BLaER1 (cell line): ENCODE measurements around the gene CFAP74.
A peak's percentile ranks its signal among the peaks of the same experiment; 100 is the strongest.

Experiments used
- H3K27ac ChIP-seq: shearing (Covaris generic); formaldehyde crosslinking; 2 replicates; pipeline ENCODE4 v1.8.1; 2022
- H3K27me3 ChIP-seq: shearing (Covaris generic); formaldehyde crosslinking; 2 replicates; pipeline ENCODE4 v1.8.1; 2022
- H3K36me3 ChIP-seq: shearing (Covaris generic); formaldehyde crosslinking; 2 replicates; pipeline ENCODE4 v1.8.1; 2022
- H3K4me1 ChIP-seq: shearing (Covaris generic); formaldehyde crosslinking; 2 replicates; pipeline ENCODE4 v1.8.1; 2022
- H3K4me2 ChIP-seq: shearing (Covaris generic); formaldehyde crosslinking; 2 replicates; pipeline ENCODE4 v1.8.1; 2022
- H3K4me3 ChIP-seq: shearing (Covaris generic); formaldehyde crosslinking; 2 replicates; pipeline ENCODE4 v1.8.1; 2022
- H3K9ac ChIP-seq: shearing (Covaris generic); formaldehyde crosslinking; 2 replicates; pipeline ENCODE4 v1.8.1; 2022
- H3K9me3 ChIP-seq: shearing (Covaris generic); formaldehyde crosslinking; 2 replicates; pipeline ENCODE4 v1.8.1; 2022
- H4K20me1 ChIP-seq: shearing (Covaris generic); formaldehyde crosslinking; 2 replicates; pipeline ENCODE4 v1.8.1; 2022
- Cebpa-rat ChIP-seq: shearing (Covaris generic); IDR thresholded peaks from 2 replicates; pipeline ENCODE4 v1.8.1; 2022

Gene CFAP74

GRCh38 chr1:2030076-2030871, 26.7 kb upstream of the CFAP74 start:
- Histone ChIP-seq H3K9me3 (no peaks in the 10 kb centered on the region), H3K4me1 (peaks cover 90% of the 10 kb centered on the region), H3K27me3 (no peaks in the 10 kb centered on the region), H3K36me3 (no peaks in the 10 kb centered on the region), H3K4me2 (peak overlapping the region; percentile 99), H3K4me3 (no peak overlapping the region), H3K9ac (peak overlapping the region; percentile 24; the same call in 1 of the 2 replicates), H4K20me1 (no peaks in the 10 kb centered on the region), H3K27ac (peak overlapping the region; percentile 97)
- TF ChIP-seq Cebpa-rat = no peak

GRCh38 chr1:2029561-2029960, 26.0 kb upstream of the CFAP74 start:
- Histone ChIP-seq H4K20me1 (no peaks in the 10 kb centered on the region), H3K4me1 (peaks cover 92% of the 10 kb centered on the region), H3K36me3 (no peaks in the 10 kb centered on the region), H3K4me2 (peak overlapping the region; percentile 99), H3K9ac (0 out of 2 replicates have a peak overlapping the region, but pooled peaks have one; percentile 24), H3K27ac (peak overlapping the region; percentile 97), H3K4me3 (no peak overlapping the region), H3K9me3 (no peaks in the 10 kb centered on the region), H3K27me3 (no peaks in the 10 kb centered on the region)
- no peak for TF ChIP-seq Cebpa-rat

DNA sequence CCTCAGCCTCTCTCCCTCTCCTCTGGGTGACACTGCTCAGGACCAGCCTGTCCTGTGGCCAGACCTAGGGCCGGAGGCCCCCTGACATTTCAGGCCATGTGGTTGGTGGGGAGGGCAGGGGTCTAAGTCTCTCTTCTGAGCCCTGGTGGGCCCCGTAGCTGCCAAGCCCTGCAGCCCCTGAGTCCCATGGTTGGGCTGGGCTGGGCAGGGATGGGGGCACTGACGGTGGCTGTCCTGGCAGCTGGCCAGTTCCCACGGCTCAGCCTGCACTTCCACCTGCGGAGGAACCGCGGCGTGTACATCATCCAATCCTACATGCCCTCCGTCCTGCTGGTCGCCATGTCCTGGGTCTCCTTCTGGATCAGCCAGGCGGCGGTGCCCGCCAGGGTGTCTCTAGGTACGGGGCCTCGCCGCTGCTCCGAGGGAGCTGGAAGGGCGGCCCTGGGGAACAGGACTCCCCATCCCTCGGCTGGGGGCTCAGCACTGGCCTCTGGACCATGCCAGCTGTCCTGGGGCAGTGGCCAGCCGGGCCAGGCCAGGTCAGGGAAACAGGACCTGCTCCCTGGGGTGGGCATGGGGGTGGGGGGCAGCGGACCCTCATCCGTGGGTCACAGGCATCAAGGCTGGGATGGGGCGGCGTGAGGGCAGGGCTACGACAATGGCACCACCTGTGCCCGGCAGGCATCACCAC, 25.4 kb upstream of the CFAP74 start:
- Histone ChIP-seq H3K36me3 (no peaks in the 10 kb centered on the region), H4K20me1 (no peaks in the 10 kb centered on the region), H3K4me2 (peak overlapping the region; percentile 99), H3K4me1 (peaks cover 96% of the 10 kb centered on the region), H3K9me3 (no peaks in the 10 kb centered on the region), H3K9ac (peak overlapping the region; percentile 51), H3K4me3 (peak overlapping the region; percentile 75), H3K27me3 (no peaks in the 10 kb centered on the region), H3K27ac (peak overlapping the region; percentile 97)
- no peak for TF ChIP-seq Cebpa-rat

GRCh38 chr1:2027961-2028583, 24.5 kb upstream of the CFAP74 start:
- no peaks in the 10 kb centered on the region for H4K20me1 ChIP-seq
- H3K9ac ChIP-seq = peak overlapping the region; percentile 91
- H3K9me3 ChIP-seq = no peaks in the 10 kb centered on the region
- no peaks in the 10 kb centered on the region for H3K36me3 ChIP-seq
- H3K27me3 ChIP-seq = peaks cover 3% of the 10 kb centered on the region; the same call in 1 of the 2 replicates
- no peak for TF ChIP-seq Cebpa-rat
- peaks cover 96% of the 10 kb centered on the region for H3K4me1 ChIP-seq
- peak overlapping the region; percentile 97 for H3K27ac ChIP-seq
- peak overlapping the region; percentile 75 for H3K4me3 ChIP-seq
- peak overlapping the region; percentile 99 for H3K4me2 ChIP-seq

DNA sequence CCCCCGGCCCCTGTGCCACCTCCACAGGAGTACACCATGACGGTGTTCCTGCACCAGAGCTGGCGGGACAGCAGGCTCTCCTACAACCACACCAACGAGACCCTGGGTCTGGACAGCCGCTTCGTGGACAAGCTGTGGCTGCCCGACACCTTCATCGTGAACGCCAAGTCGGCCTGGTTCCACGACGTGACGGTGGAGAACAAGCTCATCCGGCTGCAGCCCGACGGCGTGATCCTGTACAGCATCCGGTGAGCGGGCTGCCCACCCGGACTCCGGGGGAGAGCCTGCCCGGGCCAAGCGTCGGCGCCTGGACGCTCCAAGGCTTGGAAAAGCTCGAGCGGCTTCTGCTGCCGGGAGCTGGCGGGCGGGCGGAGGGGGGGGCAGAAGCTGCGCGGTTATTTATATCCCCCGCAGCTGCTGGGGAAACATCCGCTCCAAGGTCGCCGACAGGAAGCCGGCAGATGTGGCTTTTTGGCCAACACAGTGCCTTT, 21.9 kb upstream of the CFAP74 start:
- peak overlapping the region; percentile 97 for H3K27ac ChIP-seq
- H3K4me1 ChIP-seq = peaks cover 96% of the 10 kb centered on the region
- peaks cover 27% of the 10 kb centered on the region for H3K27me3 ChIP-seq
- H3K4me2 ChIP-seq = peak overlapping the region; percentile 99
- H3K4me3 ChIP-seq = peak overlapping the region; percentile 75
- no peaks in the 10 kb centered on the region for H3K36me3 ChIP-seq
- no peaks in the 10 kb centered on the region for H3K9me3 ChIP-seq
- peak overlapping the region; percentile 91 for H3K9ac ChIP-seq
- no peaks in the 10 kb centered on the region for H4K20me1 ChIP-seq
- no peak for TF ChIP-seq Cebpa-rat

DNA sequence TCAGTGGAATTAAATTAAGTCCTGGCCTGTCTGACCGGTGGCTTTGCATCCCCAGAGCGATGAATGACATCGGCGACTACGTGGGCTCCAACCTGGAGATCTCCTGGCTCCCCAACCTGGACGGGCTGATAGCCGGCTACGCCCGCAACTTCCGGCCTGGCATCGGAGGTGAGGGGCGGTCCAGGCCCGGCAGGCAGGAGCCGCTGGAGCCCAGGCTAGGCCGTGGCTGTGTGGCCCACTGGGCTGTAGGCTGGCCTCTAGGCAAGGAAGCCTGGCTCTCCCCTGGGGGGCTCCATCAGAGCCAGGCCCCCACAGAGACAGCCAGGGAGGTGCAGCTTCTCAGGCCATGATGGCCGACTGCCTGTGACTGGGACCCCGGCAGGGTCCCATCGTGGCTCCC, 21.3 kb upstream of the CFAP74 start:
- peaks cover 96% of the 10 kb centered on the region for H3K4me1 ChIP-seq
- H3K4me2 ChIP-seq = peak overlapping the region; percentile 99
- peaks cover 6% of the 10 kb centered on the region; the same call in 1 of the 2 replicates for H4K20me1 ChIP-seq
- no peaks in the 10 kb centered on the region for H3K36me3 ChIP-seq
- peak overlapping the region; percentile 91 for H3K9ac ChIP-seq
- peak overlapping the region; percentile 97 for H3K27ac ChIP-seq
- H3K9me3 ChIP-seq = no peaks in the 10 kb centered on the region
- TF ChIP-seq Cebpa-rat = no peak
- H3K4me3 ChIP-seq = peak overlapping the region; percentile 75
- H3K27me3 ChIP-seq = peaks cover 34% of the 10 kb centered on the region

GRCh38 chr1:2024451-2024850, 20.9 kb upstream of the CFAP74 start:
- Histone ChIP-seq H3K27ac (peak overlapping the region; percentile 97), H4K20me1 (peaks cover 10% of the 10 kb centered on the region; the same call in 1 of the 2 replicates), H3K27me3 (peaks cover 38% of the 10 kb centered on the region), H3K9me3 (no peaks in the 10 kb centered on the region), H3K9ac (peak overlapping the region; percentile 91; the same call in 1 of the 2 replicates), H3K4me2 (peak overlapping the region; percentile 99), H3K36me3 (no peaks in the 10 kb centered on the region), H3K4me3 (peak overlapping the region; percentile 75; the same call in 1 of the 2 replicates), H3K4me1 (peaks cover 96% of the 10 kb centered on the region)
- no peak for TF ChIP-seq Cebpa-rat

DNA sequence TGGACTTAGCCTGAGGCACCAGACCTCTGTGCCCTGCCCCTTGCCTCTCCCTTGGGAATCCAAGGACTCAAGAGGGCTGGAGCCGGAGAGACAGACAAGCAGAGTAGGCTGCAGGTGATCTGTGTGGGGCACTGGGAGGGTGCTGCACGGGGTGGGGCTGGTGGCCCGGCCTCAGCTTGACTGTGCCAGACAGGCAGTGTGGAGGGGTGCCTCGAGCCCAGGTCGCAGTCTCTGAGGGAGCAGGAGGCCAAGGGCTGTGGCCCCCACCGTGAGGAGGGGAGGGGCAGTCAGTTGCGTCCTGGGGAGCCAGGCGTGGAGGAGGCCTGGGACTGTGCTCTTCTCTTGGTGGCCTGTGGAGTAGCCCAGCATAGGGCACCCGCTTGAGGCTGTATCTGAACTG, 19.6 kb upstream of the CFAP74 start:
- H3K27me3 ChIP-seq = peaks cover 49% of the 10 kb centered on the region
- peak overlapping the region; percentile 99 for H3K4me2 ChIP-seq

GRCh38 chr1:2022063-2022770, 18.6 kb upstream of the CFAP74 start:
- Histone ChIP-seq H3K27ac (no peak overlapping the region), H3K9me3 (no peaks in the 10 kb centered on the region), H3K9ac (no peak overlapping the region), H3K4me1 (peaks cover 85% of the 10 kb centered on the region), H3K27me3 (peaks cover 59% of the 10 kb centered on the region), H4K20me1 (peaks cover 11% of the 10 kb centered on the region; the same call in 1 of the 2 replicates), H3K36me3 (no peaks in the 10 kb centered on the region), H3K4me3 (no peak overlapping the region), H3K4me2 (peak overlapping the region; percentile 99)
- no peak for TF ChIP-seq Cebpa-rat

More for the DNA sequence above, 19.6 kb upstream of the CFAP74 start:
- no peaks in the 10 kb centered on the region for H3K36me3 ChIP-seq
- no peaks in the 10 kb centered on the region for H3K9me3 ChIP-seq
- H3K9ac ChIP-seq = no peak overlapping the region
- no peak overlapping the region for H3K4me3 ChIP-seq
- H3K4me1 ChIP-seq = peaks cover 93% of the 10 kb centered on the region
- peaks cover 11% of the 10 kb centered on the region; the same call in 1 of the 2 replicates for H4K20me1 ChIP-seq
- no peak for TF ChIP-seq Cebpa-rat
- no peak overlapping the region for H3K27ac ChIP-seq
